Measurements from ENCODE around the gene VENTX.

- TF ChIP-seq EP300 (IDR thresholded peaks at IDR 0.05; ENCODE audit: borderline replicate concordance) (no peak), TAF1 (IDR thresholded peaks at IDR 0.05; ENCODE audit: low read depth) (no peak), MAX (IDR thresholded peaks at IDR 0.05) (no peak), CEBPB (IDR thresholded peaks at IDR 0.05) (no peak)
These were observed 47.6 kb downstream of the VENTX start for GRCh38 chr10:133285217-133285616.

All from Ishikawa (cell line).